HG02852 (cell line): ENCODE measurements around the gene MROH8.
"Not testable (repeated sequence)": the region's sequence is repeated elsewhere in the genome, so short reads cannot be mapped to it uniquely, and the experiment has no call there.

Experiments used
- ATAC-seq: cut with Tn5 transposase; IDR thresholded peaks from one replicate; pipeline ENCODE4 v1.9.1; 2021; ENCODE audit warnings: mild to moderate bottlenecking, moderate library complexity; ENCODE audit not compliant: unreplicated experiment

Gene MROH8

DNA sequence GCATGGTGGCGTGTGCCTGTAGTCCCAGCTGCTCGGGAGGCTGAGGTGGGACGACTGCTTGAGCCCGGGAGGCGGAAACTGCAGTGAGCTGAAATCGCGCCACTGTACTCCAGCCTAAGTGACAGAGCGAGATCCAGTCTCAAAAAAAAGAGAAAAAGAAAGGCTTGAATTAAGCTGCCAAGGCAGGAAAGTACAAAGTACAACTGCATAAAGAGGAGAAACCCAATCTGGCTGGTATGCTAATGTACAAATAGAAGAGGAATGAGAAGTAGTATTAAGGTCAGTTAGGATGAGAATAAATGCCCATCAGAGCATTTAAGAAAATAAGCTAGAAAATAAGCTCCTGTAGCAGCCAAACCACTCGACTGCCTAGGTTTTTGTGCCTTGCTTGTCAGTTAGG, 23.4 kb downstream of the MROH8 start:
- no peak for ATAC-seq

DNA sequence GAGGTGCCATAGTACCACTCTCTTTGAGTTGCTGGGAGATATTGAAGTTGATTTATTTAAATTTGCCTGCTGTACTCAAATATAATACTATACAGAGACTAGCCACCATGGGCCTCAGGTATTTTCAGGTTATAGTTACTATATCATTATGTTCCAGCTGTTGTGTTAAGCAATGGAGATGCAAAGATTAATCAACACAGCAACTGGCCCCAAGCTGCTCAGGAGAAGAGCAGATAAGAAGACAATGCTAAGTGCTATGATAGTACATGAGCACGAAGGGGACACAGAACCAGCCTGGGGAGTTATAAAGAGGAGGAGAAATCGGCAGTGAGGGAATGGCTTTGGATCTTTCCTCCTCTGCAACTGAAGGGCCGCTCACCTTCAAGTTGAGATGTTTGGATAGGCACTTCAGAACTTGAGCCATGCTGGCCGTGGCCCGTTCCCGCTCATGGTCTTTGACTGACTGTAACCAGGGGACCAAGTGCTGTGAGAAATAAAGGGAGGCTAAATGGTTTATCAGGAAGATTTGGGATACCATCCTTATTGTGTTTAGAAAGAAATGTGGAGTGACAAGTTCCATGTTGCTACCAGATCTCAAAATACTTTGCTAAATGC, 24.6 kb downstream of the MROH8 start:
- no peak for ATAC-seq

DNA sequence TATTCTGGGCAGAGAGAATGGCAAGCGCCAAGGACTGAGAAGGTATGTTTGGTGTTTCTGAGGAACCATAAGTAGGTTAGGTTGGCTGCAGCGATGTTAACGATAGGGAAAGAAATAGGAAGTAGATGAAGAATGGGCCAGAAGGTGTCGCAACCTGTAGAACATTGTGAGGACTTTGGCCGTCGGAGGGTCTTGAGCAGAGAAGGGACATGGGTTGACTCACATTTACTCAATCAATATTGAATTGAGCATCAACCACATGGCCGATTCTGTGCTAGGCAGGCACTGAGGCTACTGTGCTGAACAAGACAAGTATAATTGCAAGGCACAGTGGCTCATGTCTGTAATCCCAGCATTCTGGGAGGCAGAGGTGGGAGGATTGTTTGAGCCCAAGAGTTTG, 27.1 kb downstream of the MROH8 start:
- no peak for ATAC-seq

DNA sequence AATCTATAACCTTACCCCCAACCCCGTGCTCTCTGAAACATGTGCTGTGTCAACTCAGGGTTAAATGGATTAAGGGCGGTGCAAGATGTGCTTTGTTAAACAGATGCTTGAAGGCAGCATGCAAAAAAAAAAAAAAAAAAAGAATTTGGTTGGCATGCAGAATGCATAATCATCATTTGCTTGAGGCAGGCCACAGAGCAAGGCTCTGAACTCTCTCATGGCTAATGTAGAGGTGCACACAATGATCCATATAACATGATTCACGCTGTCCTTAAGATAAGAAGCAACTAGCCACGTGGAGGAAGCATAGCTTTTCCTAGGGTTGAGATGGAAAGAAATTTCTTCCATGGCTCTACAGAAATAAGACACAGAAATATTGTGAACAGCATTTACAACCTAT, 27.8 kb downstream of the MROH8 start:
- no peak for ATAC-seq

DNA sequence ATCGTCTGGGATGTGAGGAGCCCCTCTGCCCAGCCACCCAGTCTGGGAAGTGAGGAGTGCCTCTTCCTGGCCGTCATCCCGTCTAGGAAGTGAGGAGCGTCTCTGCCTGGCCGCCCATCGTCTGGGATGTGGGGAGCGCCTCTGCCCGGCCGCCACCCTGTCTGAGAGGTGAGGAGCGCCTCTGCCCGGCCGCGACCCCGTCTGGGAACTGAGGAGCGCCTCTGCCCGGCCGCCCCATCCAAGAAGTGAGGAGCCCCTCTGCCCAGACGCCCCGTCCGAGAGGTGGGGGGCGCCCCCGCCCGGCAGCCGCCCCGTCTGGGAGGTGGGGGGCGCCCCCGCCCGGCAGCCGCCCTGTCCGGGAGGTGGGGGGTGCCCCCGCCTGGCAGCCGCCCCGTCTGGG, 28.5 kb downstream of the MROH8 start:
- not testable (repeated sequence) for ATAC-seq

DNA sequence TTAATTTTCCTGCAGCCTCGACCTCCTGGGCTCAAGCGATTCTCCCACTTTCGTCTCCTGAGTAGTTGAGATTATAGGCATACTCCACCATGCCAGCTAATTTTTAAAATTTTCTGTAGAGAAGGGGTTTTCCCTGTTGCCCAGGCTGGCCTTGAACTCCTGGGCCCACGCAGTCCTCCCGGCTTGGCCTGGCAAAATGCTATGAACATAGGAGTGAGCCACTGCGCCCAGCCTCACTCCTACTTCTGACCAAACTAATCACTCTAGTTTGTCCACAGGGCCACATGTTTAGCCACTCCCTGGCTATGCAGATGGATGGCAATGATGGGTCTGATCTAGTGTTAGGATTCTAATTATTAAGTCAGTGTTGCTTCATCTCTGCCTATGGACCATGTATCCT, 32.1 kb downstream of the MROH8 start:
- ATAC-seq, result no peak

DNA sequence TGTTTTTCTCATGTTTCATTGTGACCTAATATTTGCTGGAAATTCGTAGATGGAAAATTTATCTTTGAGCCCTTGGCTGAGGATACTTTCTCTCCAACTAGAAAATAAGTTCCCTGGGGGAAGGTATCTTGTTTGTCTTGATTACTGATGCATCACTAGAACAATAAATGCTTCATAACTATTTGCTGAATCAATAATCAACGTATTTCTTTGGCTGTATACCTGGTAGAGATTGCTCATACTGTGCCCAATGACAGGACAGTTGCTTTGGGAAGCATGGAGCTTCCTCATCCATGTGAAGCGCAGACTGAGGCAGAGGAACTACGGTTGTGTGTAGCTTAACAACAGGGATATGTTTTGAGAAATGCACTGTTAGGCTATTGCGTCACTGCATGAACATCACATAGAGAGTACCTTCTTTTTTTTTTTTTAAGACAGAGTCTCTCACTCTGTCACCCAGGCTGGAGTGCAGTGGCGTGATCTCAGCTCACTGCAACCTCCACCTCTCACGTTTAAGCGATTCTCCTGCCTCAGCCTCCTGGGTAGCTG, 34.4 kb downstream of the MROH8 start:
- no peak for ATAC-seq

DNA sequence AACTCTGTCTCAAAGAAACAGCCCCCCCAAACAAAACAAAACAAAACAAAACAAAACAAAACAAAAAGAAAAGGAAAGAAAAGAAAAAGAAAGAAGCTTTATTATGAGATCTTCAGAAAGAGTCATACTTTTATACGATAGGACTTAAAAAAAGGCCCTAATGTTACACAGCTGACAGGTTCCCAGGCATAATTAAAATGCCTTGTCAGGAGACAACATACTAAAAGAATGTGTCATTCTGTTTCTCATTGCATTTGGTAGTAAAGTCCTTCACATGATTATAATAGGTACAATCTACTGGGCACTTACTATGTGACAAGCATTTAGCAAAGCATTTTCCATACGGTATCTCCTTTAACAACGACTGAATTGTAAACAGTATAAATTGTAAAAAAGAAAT, 36.6 kb downstream of the MROH8 start:
- no peak for ATAC-seq

DNA sequence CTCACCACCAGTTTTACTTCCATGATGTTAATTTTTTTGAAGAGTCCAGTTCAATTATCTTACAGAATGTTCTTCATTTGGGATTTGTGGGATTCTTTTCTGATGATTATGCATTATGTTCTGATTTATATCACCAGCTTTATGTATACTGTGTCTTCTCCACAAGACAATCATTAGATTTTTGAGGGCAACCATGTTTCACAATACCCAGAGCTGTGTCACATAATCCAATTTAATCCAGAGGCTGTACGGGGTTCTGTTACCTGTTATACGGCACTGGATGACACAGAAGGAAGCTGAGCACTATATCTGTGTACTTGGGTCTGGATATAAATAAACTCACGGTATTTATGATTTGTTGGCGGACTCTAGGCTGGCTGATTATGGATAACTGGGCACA, 41.8 kb downstream of the MROH8 start:
- ATAC-seq, result no peak

DNA sequence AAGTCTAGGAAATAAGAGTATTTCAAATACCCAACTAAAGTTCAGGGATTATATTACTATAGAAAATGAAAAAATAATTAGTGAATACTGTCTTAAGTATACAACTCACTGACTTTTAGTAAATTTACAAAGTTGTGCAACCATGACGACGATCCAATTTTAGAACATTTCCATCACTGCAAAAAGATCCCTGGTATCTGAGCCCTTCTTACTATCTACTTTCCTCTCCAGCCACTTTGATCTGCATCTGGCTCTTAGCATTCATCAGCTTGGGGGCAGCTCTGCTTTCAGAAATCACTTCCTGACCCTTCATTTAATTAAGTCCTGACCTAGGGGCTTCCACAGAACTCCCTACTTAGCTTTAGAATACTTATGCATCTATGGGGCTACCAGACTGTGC, 45.4 kb downstream of the MROH8 start:
- ATAC-seq, result no peak

DNA sequence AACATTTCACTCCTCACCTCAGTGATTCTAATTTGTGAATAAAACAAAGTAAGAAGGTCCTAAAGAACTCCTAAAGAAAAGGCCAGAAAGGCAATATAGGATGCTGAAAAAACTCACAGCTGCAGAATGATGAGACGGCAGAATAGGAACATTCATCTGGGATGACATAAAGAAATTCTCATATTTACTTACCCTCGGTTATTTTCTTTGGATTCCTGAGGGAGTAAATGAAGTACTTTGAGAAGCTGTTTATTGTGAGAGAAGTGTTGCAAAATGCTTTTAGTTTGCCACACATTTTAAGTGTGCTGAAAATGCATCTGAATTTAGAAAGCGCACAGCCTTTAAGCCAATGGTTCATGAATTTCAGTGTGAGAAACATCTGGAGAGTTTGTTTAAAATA, 47.9 kb downstream of the MROH8 start:
- no peak for ATAC-seq

DNA sequence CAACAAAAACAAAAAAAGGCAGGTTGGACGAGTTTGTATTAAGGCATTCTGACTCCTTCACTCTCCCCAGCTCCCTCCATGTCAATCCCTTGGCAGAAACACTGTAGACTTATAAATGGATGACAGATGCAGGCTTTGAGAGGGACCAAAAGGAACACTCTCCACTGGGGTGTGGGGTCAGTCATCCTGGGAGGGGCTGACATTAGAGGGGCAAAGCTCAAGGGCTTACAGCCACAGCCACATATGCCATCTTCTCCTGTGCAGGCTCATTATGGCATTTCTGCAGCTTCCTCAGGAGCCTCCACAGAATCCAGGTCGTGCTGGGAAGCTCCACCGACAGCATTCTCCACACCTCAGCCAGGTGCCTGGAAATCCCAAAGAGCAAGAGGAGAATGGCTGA, 50.5 kb downstream of the MROH8 start:
- no peak for ATAC-seq

DNA sequence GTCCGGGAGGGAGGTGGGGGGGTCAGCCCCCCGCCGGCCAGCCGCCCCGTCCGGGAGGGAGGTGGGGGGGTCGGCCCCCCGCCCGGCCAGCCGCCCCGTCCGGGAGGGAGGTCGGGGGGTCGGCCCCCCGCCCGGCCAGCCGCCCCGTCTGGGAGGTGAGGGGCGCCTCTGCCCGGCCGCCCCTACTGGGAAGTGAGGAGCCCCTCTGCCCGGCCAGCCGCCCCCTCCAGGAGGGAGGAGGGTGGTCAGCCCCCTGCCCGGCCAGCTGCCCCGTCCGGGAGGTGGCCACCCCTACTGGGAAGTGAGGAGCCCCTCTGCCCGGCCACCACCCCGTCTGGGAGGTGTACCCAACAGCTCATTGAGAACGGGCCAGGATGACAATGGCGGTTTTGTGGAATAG, 53.1 kb downstream of the MROH8 start:
- ATAC-seq, result not testable (repeated sequence)

DNA sequence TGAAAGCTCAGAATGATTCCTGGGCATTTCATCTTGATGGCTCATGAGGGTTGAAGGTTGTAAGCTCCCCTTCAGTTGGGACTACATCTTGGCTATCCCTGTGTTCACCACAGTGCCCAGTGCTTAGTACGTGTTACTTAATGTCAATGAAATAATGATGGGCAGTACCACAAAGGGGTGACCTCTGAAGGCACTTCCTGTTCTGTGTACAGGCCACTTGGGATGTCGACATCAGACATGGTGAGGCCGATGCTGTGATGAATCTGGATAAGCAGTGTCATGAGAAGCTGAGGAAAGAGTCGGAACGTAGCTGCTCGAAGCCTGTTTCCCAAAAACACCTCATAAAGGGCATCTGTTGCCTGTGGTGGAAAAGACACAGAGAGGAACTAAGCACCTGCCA, 55.9 kb downstream of the MROH8 start:
- no peak for ATAC-seq

DNA sequence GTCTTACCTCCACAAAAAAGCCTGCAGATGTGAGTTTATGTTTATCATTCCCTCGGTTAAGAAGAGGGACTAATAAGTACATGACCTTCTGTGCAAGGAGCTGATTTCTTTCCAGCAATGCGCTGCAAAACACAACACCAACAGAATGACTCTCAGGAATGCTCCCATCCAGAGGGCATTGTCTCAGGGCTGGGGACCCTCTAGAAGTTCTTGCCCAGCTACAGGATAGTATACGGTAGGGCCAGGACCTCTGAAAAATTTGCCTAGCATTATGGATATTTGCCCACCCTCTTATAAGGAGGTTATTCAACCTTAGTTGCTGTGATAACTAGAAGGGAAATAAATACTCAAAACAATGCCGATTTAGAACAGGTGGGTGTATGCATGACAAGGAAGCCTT, 58.9 kb downstream of the MROH8 start:
- ATAC-seq, result no peak

DNA sequence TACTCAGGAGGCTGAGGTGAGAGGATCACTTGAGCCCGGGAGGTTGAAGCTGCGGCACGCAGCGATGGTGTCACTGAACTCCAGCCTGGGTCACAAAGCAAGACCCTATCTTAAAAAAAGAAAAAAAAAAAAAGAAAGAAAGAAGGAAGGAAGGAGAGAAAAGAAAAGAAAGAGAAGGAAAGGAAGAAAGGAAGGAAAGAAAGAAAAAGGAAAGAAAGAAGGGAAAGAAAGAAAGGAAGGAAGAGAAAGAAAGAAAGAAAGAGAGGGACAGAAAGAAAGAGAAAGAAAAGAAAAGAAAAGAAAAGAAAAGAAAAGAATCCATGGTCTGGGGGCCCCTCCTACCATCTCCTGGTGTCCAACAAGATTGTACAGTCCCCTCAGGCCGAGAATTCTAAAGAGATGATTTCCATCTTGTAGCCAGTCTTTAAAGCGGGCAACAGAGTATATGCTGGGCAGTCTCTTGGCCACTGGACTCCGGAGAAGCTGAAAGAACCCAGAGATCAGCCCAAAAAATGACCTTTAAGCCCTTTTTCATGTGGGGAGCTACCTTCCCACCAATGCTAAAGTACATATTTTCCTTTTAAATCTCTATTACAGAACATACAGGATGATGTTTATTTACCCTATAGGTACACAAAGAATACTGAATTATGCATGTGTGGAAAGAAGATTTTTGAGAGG, 59.9 kb downstream of the MROH8 start:
- ATAC-seq, result no peak

DNA sequence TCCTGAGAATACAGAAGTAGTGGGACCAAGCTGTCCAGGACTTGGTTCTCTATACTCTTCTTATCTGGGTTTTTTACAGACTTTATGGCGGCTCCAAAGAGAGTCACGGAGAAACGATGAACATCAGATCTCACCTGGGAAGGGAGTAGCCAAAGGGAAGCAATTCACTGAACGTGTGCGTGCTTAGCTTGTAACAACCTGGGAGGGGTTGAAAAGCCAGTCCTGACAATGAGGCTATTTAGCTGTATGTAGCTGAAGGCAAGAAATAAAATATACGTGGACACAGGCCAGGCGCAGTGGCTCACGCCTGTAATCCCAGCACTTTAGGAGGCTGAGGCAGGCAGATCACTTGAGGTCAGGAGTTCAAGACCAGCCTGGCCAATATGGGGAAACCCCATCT, 65.3 kb downstream of the MROH8 start:
- ATAC-seq, result no peak

DNA sequence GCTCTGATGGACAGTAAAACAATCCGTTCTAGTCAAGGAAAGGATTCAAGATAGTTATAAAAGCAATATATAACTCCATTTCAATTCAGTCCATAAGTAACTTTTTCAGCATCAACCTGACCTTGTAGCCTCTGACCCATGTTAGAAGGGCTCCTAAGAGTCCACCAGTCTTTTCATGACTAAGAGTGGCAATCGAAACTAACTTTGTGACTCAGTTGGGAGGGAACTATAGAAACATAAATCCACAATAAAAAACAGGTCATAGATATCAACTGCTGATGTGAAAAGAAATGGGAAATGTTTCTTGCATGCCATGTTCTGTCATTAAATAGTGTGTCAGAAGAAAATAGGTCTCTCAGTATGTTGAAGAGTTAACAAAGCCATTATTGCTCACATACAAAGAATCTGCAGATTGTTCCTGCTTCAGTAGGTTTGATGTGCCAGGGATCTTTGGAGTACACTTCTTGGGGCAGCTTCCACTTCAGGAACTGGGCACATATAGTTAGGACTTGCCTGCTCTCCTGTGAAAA, 67.4 kb downstream of the MROH8 start:
- ATAC-seq, result no peak

DNA sequence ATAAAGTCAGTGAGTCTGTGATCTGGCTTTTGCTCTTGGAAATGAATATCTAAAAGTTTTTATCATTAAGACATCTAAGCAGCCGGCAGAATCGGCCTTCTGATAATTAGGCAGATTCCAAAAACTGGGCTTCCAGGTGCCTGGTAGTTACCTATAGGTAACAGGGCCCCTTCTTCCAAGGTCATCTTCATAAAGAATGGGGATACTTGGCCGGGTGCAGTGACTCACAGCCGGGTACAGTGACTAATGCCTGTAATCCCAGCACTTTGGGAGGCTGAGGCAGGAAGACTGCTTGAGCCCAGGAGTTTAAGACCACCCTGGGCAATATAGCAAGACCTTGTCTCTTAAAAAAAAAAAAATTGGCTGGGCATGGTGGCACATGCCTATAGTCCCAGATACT, 70.7 kb downstream of the MROH8 start:
- no peak for ATAC-seq

DNA sequence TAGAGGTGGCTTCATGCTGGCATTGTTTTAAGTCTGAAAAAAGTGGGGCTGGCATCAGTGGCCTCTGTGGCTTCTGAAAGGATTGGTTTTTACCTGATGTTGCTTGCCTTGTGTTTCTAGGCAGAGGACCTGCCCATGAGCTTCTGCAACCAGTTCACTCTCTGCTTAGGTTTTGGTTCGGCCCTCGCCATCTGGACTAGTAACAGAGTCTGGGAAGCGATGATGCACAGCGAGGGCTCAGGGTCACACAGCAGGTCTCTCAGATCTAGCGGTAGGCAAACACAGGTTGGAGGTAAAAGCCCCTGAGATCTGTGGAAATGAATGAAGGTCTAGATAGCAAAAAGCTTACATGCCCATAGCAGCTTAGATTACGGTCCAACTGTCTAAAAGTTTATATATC, 76.8 kb downstream of the MROH8 start:
- ATAC-seq, result no peak

DNA sequence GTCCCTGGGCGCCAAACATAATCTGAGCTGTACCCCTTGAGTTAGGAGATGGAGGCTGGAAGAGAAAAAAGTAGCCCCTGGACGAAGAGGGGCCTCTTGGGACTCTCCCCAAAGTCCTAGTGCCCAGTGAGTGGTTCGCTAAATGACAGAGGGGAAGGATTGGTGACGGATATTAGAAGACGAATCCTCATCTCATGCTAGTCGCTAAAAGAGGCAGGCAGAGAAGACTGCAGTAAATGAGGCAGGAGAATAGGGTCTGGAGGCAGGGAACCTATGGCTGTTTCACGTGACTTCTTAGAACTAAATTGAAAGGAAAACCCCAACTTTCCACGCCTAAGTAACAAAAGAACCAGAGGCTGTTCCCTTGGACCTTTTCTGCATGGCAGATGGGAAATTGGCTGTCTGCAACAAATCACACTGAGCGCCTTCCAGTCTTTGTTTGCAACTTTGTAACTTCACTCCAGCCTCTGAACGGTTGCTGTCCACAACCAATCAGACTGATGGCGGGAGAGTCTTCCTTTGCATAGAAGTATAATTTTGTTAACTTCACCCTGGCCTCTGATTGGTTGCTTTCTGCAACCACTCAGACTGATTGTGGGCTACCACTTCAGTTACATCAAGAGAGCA, 82.8 kb downstream of the MROH8 start:
- no peak for ATAC-seq
